Measurements from ENCODE around the gene UQCR10.

Gene UQCR10

DNA sequence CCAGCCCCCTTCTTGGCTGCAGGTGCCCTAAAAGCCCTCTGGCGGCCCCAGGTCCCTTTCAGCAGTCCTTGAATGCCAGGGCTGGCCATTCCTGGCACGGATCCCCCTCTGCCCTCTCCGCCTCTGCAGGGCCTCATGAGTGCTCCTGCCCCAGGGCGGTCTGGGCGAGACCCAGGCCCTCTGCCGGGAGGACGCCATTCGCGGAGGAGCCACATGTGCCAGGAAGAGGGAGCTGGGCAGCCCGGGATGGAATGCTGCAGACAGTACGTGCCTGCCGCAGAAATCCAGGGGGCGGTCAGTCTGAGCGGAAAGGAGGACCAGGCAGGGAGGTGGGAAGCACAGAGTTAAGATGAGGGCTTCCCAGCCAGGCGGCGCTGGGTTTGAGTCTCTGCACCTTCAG is 44.6 kb upstream of the UQCR10 start:
- no peak overlapping the region for H3K4me3 ChIP-seq (ENCODE audit: low read length)
- TF ChIP-seq, protein P1, sequence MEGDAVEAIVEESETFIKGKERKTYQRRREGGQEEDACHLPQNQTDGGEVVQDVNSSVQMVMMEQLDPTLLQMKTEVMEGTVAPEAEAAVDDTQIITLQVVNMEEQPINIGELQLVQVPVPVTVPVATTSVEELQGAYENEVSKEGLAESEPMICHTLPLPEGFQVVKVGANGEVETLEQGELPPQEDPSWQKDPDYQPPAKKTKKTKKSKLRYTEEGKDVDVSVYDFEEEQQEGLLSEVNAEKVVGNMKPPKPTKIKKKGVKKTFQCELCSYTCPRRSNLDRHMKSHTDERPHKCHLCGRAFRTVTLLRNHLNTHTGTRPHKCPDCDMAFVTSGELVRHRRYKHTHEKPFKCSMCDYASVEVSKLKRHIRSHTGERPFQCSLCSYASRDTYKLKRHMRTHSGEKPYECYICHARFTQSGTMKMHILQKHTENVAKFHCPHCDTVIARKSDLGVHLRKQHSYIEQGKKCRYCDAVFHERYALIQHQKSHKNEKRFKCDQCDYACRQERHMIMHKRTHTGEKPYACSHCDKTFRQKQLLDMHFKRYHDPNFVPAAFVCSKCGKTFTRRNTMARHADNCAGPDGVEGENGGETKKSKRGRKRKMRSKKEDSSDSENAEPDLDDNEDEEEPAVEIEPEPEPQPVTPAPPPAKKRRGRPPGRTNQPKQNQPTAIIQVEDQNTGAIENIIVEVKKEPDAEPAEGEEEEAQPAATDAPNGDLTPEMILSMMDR (conservative IDR thresholded peaks at IDR 0.05; ENCODE audit: low read depth, low read length), result no peak
- no peak for DNase-seq (ENCODE audit: low read depth)

DNA sequence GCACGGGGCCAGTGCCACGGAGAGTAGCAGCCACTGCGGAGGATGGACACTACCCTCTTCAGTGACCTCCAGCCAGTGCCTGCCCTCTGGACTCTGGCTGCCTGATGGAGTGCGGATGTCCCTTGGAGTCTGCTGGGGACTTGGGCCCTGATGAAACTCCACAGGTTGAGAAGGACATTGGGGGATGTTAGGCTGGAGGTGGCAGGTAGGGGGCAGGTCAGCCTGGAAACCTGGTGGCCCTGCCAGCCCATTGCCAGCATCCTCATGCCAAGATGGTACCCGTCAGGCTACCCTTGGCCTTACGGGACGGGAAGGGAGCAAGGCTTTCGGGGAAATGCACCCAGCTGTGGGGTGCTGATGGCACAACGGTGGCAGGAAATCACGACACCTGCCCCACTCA is 43.4 kb upstream of the UQCR10 start:
- TF ChIP-seq, protein P1 (conservative IDR thresholded peaks at IDR 0.05; ENCODE audit: low read depth, low read length), result no peak
- H3K4me3 ChIP-seq (ENCODE audit: low read length), result no peak overlapping the region
- no peak for DNase-seq (ENCODE audit: low read depth)

DNA sequence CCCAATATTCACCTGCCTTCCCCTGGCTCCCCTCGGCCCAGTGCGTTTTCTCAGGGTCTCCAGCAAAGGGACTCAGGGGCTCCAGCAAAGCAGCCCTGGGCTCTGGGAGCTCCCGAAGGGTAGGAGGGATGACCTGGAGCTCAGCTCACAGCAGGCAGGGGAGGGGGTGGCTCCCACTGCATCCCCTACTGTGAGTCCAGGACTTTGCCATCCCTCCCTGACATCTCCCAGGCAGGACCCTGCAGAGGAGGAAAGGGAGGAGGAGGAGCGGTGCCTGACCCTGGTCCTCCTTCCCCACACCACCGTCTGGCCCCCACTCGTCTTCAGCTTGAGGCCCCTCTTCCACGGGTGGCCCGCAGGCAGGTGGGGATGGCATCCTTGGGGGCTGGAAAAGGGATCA is 42.3 kb upstream of the UQCR10 start:
- DNase-seq (ENCODE audit: low read depth), result no peak
- no peak overlapping the region for H3K4me3 ChIP-seq (ENCODE audit: low read length)
- TF ChIP-seq, protein P1 (conservative IDR thresholded peaks at IDR 0.05; ENCODE audit: low read depth, low read length), result no peak

DNA sequence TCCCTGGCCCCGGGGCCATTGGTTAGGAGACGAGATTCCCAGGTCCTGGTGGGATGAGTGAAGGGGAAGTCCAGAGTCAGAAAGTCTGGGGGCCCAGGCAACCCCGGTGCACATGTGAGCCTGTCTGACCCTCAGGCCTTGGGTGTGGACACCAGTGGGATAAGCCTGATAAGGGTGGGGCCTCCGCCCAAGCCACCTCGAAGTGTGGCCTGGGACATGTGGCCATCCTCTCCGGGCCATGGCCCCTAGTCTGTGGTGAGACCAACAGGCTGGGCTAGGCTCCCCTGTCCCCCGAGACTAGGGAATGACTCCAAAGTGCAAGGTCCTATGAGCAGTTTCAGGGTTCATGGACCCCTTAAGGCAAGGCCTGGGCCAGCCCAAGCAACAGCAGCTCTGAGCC is 41.1 kb upstream of the UQCR10 start:
- TF ChIP-seq, protein P1 (conservative IDR thresholded peaks at IDR 0.05; ENCODE audit: low read depth, low read length), result no peak
- DNase-seq (ENCODE audit: low read depth), result no peak

DNA sequence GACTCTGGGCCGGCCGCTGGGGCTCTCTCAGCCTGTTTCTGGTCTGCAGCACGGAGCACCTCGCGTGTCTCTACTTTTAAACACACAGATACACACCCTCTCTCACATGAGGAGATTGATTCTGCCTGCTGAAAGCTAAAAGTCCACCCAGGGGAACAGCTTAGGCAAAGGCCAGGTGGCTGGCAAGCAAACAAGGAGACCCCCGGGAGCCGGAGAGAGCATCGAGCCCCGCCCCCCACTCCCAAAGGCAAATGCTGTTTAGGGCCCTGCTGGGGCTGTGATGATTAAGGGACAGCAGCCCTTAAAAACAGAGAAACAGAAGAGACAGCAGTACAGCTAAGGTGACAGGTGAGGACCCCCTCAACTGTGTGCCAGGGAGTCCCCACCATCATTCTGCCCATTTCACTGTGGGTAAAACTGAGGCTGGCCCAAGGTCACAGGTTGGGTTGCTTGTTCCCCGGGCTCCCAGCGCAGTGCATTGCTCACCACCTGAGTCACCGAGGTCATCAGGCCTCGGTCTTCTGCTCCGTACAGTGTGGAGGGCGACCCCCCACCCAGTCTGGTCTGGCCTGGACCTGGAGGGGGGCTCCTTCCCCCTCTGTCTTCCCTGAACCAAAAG is 40.5 kb upstream of the UQCR10 start:
- no peak for DNase-seq (ENCODE audit: low read depth)
- no peak overlapping the region for H3K4me3 ChIP-seq (ENCODE audit: low read length)
- TF ChIP-seq, protein P1 (conservative IDR thresholded peaks at IDR 0.05; ENCODE audit: low read depth, low read length), result no peak

More for the DNA sequence above, 41.1 kb upstream of the UQCR10 start:
- no peak overlapping the region for H3K4me3 ChIP-seq (ENCODE audit: low read length)

DNA sequence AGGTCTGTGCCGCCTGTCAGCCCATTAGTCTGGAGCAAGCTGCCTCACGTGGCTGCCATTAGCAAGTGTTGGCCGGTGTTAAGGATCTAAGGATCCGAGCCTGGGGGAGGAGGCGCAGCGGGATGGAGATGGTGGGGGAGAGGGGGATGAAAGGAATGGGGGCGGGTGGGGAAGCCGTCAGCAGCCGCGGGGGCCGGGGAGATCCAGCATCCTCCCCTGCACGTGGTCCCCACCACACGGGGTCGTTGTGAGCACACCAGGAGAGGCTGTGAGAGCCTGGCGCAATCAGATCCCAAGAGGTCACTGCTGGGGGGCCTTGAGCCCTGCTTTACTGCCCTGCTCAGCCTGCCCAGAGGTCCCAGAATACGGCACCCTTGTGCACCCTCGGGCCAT is 40.0 kb upstream of the UQCR10 start:
- DNase-seq (ENCODE audit: low read depth), result peak; percentile 29
- H3K4me3 ChIP-seq (ENCODE audit: low read length), result no peak overlapping the region
- TF ChIP-seq, protein P1 (conservative IDR thresholded peaks at IDR 0.05; ENCODE audit: low read depth, low read length), result peak; percentile 44

DNA sequence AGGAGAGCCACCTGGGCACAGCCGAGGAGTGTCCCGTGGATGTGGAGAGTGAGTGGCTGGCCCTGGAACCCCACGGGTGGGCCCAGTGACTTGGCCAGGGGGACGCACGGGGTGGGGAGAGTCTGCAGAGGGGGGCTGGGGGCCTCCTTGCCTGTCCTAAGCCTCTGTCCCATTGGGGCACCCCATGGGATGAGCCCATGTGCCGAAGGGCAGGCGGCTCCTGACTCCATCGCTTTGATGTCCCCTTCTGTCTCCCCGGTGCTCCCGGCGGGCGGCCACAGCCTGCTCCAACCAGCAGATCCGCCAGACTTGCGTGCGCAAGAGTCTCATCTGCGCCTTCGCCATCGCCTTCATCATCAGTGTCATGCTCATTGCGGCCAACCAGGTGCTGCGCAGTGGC is 38.0 kb upstream of the UQCR10 start:
- no peak for DNase-seq (ENCODE audit: low read depth)
- TF ChIP-seq, protein P1 (conservative IDR thresholded peaks at IDR 0.05; ENCODE audit: low read depth, low read length), result no peak

More for the DNA sequence above, 38.0 kb upstream of the UQCR10 start:
- no peak overlapping the region for H3K4me3 ChIP-seq (ENCODE audit: low read length)

Measured in retinal pigment epithelial cell (primary cell).